CD4-positive, alpha-beta memory T cell (primary cell): ENCODE data around the gene UXS1. TPM values are rescaled to one million over a fixed set of nuclear protein-coding genes. Genes with fewer than 3 reads are reported as not detected.

Experiments
- CTCF ChIA-PET: fragments of 350-600 bp; sonication (Branson Sonifier 250); formaldehyde crosslinking; loops from one replicate; lab custom pipeline; 2021; ENCODE audit warnings: inconsistent platforms; ENCODE audit not compliant: partially characterized antibody; lab: Charles Lee
- POLR2A ChIA-PET: fragments of 350-600 bp; sonication (Branson Sonifier 250); formaldehyde crosslinking; loops from one replicate; lab custom pipeline; 2021; ENCODE audit not compliant: partially characterized antibody; lab: Charles Lee
- DNase-seq, 5 donors: peaks; one replicate each; pipeline versions ENCODE4 v3.0.0 to v3.0.0-alpha.2; 2020 to 2022; ENCODE audit warnings: mixed read lengths in 1 of 5
- H3K27ac ChIP-seq: one replicate; pipeline ENCODE4 v1.7.0; 2013; ENCODE audit warnings: low read depth, low read length
- H3K27me3 ChIP-seq: 2 replicates; pipeline ENCODE4 v1.7.0; 2013; ENCODE audit warnings: mild to moderate bottlenecking, low read length, moderate library complexity; ENCODE audit not compliant: insufficient read depth
- H3K36me3 ChIP-seq: 2 replicates; pipeline ENCODE4 v1.7.0; 2013; ENCODE audit warnings: mild to moderate bottlenecking, low read length, moderate library complexity; ENCODE audit not compliant: insufficient read depth
- H3K4me1 ChIP-seq: 2 replicates; pipeline ENCODE4 v1.7.0; 2013; ENCODE audit warnings: mild to moderate bottlenecking, low read length, moderate library complexity; ENCODE audit not compliant: insufficient read depth
- H3K4me3 ChIP-seq, 2 donors: one replicate each; pipeline ENCODE4 v1.7.0; 2013; ENCODE audit warnings: low read length in 2 of 2, mild to moderate bottlenecking in 1 of 2
- H3K9me3 ChIP-seq, 2 donors: one replicate each; pipeline ENCODE4 v1.7.0; 2013; ENCODE audit warnings: low read length in 2 of 2, control low read depth in 1 of 2; ENCODE audit not compliant: control insufficient read depth in 1 of 2
- H3K27ac Mint-ChIP-seq, 7 donors: one replicate each; pipeline ENCODE4 v1.8.0; 2020 to 2021; ENCODE audit warnings: mixed read lengths in 7 of 7, mild to moderate bottlenecking in 6 of 7, inconsistent platforms in 3 of 7, moderate library complexity in 3 of 7
- H3K27me3 Mint-ChIP-seq, 2 donors: one replicate each; pipeline ENCODE4 v1.8.0; 2020 to 2021; ENCODE audit warnings: mixed read lengths in 2 of 2
- H3K36me3 Mint-ChIP-seq, 2 donors: one replicate each; pipeline ENCODE4 v1.8.0; 2020 to 2021; ENCODE audit warnings: mixed read lengths in 2 of 2, inconsistent platforms in 1 of 2, mild to moderate bottlenecking in 1 of 2
- H3K4me1 Mint-ChIP-seq, 4 donors: one replicate each; pipeline ENCODE4 v1.8.0; 2020 to 2021; ENCODE audit warnings: mixed read lengths in 4 of 4, mild to moderate bottlenecking in 1 of 4
- H3K4me3 Mint-ChIP-seq, 8 donors: one replicate each; pipeline ENCODE4 v1.8.0; 2020 to 2021; ENCODE audit warnings: mixed read lengths in 8 of 8, mild to moderate bottlenecking in 7 of 8, moderate library complexity in 6 of 8, inconsistent platforms in 3 of 8
- H3K9me3 Mint-ChIP-seq, 8 donors: one replicate each; pipeline ENCODE4 v1.8.0; 2020 to 2021; ENCODE audit warnings: mixed read lengths in 8 of 8, mild to moderate bottlenecking in 5 of 8, inconsistent platforms in 3 of 8, moderate library complexity in 1 of 8
- intact Hi-C: fragments of 100-400 bp; cut with micrococcal nuclease; formaldehyde crosslinking; loops from one replicate; pipeline ENCODE4 v1.15.1; 2023
- polyA plus RNA-seq, 2 donors: library from polyadenylated mRNA; unstranded; fragments of 300-500 nt; fragmentation: Illumina TruSeq; gene quantifications; one replicate each; pipeline ENCODE4 v1.2.3, GENCODE V29; 2021
- total RNA-seq, 2 experiments: library from RNA; stranded (reverse); gene quantifications; one replicate each; pipeline ENCODE4 v1.2.3, GENCODE V29; 2021

UXS1 gene
- total and polyA plus RNA-seq, 4 experiments from 2014 or later, result 87.2 to 150 (median 118) TPM

GRCh38 chr2:106108791-106109190 lies 85.3 kb downstream of the UXS1 start:
- intact Hi-C loops, result loop anchor here (1.0 to 5.0 kb wide), 3 partner anchors 364 to 474 kb away; no protein-coding TSS in a partner anchor
- Histone ChIP-seq H3K4me3 (no peak overlapping the region), H3K36me3 (peaks cover 52% of the 10 kb centered on the region), H3K4me1 (peaks cover 13% of the 10 kb centered on the region), H3K27ac (no peak overlapping the region), H3K9me3 (no peaks in the 10 kb centered on the region), H3K27me3 (no peaks in the 10 kb centered on the region)
- H3K4me1 Mint-ChIP-seq, result peaks cover 6 to 28% (median 13%) of the 10 kb centered on the region in 4 donors
- H3K36me3 Mint-ChIP-seq, result peaks cover 26 to 44% of the 10 kb centered on the region in 2 donors
- H3K9me3 Mint-ChIP-seq, result no peaks in the 10 kb centered on the region
- H3K4me3 Mint-ChIP-seq, result no peak overlapping the region
- no peaks in the 10 kb centered on the region for H3K27me3 Mint-ChIP-seq
- no peak for DNase-seq
- H3K27ac Mint-ChIP-seq, result no peak overlapping the region
- POLR2A ChIA-PET, result interaction anchor here (1.2 kb wide), 1 partner anchor 50 kb away, joined by 3 read pairs; no protein-coding TSS in a partner anchor
- CTCF ChIA-PET, result interaction anchor here (1.0 to 9.4 kb wide), 4 partner anchors 9 to 232 kb away, joined by 3 to 65 read pairs (median 4); no protein-coding TSS in a partner anchor

GRCh38 chr2:106108351-106108750 lies 85.8 kb downstream of the UXS1 start:
- ChIA-PET POLR2A (interaction anchor here (1.2 kb wide), 1 partner anchor 50 kb away, joined by 3 read pairs; no protein-coding TSS in a partner anchor), CTCF (interaction anchor here (1.0 to 9.4 kb wide), 5 partner anchors 51 to 232 kb away, joined by 3 to 65 read pairs (median 4); no protein-coding TSS in a partner anchor)
- Histone ChIP-seq H3K27ac (no peak overlapping the region), H3K4me1 (peaks cover 13% of the 10 kb centered on the region), H3K27me3 (no peaks in the 10 kb centered on the region), H3K36me3 (peaks cover 54% of the 10 kb centered on the region), H3K9me3 (no peaks in the 10 kb centered on the region), H3K4me3 (no peak overlapping the region)
- Mint-ChIP-seq H3K9me3 (no peaks in the 10 kb centered on the region), H3K36me3 (peaks cover 26 to 40% of the 10 kb centered on the region in 2 donors), H3K27me3 (no peaks in the 10 kb centered on the region), H3K4me1 (peaks cover 6 to 28% (median 13%) of the 10 kb centered on the region in 4 donors), H3K4me3 (no peak overlapping the region), H3K27ac (no peak overlapping the region)
- DNase-seq, result no peak
- intact Hi-C loops, result loop anchor here (1.0 to 5.0 kb wide), 3 partner anchors 364 to 474 kb away; no protein-coding TSS in a partner anchor

GRCh38 chr2:106107509-106108131 lies 86.5 kb downstream of the UXS1 start:
- POLR2A ChIA-PET, result interaction anchor here (1.0 to 4.3 kb wide), 3 partner anchors 51 to 86 kb away, joined by 3 to 23 read pairs (median 5); no protein-coding TSS in a partner anchor
- no peaks in the 10 kb centered on the region for H3K9me3 Mint-ChIP-seq

DNA sequence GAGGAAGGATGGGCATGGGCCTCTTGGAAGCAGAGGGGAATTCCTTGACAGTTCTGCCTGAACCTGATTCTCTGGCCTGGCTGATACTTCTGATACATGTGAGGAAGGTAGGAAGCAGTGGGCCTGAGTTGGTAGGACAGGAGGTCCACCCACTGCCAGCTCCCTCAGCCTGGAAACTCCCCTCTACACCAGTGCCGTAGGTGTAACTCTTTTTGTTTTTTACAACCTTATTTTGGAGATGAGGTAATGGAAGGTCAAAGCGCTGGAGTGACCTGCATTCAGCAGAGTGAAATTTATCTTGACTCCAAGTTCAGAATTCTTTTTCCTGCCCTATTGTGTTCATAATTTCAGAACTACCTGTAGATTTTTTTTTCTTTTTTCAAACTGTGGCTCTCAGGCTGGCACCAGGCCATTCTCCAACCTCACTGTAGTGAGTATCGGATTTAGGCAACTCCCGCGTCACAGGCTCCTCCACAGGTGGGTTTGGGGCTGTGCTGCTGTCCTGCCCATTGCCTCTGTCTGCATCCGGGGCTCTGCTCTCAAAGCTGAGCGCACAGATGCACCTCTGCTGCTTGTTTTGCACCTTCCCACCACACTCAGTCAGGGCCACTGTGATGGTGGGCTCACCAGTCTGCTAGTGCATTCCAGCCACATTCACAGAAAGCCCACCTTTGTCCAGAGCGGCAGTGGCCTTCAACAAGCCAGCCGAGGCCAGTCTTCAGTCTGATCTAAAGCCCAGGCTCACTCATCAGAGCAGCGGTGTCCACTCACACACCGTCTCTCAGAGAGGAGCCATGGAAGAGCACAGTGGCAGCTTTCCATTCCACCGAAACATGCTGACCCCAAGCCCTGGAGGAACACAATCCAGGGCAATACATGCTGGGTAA lies 87.2 kb downstream of the UXS1 start:
- no peak overlapping the region for H3K4me3 ChIP-seq
- Mint-ChIP-seq H3K4me1 (peaks cover 5 to 28% (median 15%) of the 10 kb centered on the region in 4 donors), H3K9me3 (no peaks in the 10 kb centered on the region), H3K27ac (peak overlapping the region in 6 of 7 donors; percentile 49 to 89 (median 86)), H3K27me3 (no peaks in the 10 kb centered on the region), H3K4me3 (no peak overlapping the region), H3K36me3 (peaks cover 35 to 41% of the 10 kb centered on the region in 2 donors)
- no peaks in the 10 kb centered on the region for H3K9me3 ChIP-seq
- ChIA-PET CTCF (interaction anchor here (0.7 to 9.4 kb wide), 10 partner anchors 10 to 530 kb away, joined by 3 to 65 read pairs (median 5); no protein-coding TSS in a partner anchor), POLR2A (interaction anchor here (1.0 to 4.3 kb wide), 3 partner anchors 53 to 291 kb away, joined by 4 to 23 read pairs (median 5); no protein-coding TSS in a partner anchor)
- H3K36me3 ChIP-seq, result peaks cover 44% of the 10 kb centered on the region
- H3K27me3 ChIP-seq, result no peaks in the 10 kb centered on the region
- H3K4me1 ChIP-seq, result peaks cover 13% of the 10 kb centered on the region
- no peak for DNase-seq
- H3K27ac ChIP-seq, result peak overlapping the region; percentile 33
- intact Hi-C loops, result loop anchor here (5.0 kb wide), 1 partner anchor 365 kb away; no protein-coding TSS in a partner anchor

More at GRCh38 chr2:106107509-106108131, 86.5 kb downstream of the UXS1 start:
- Histone ChIP-seq H3K27me3 (no peaks in the 10 kb centered on the region), H3K36me3 (peaks cover 51% of the 10 kb centered on the region), H3K4me1 (peaks cover 13% of the 10 kb centered on the region), H3K4me3 (no peak overlapping the region), H3K27ac (peak overlapping the region; percentile 33), H3K9me3 (no peaks in the 10 kb centered on the region)
- peaks cover 32 to 40% of the 10 kb centered on the region in 2 donors for H3K36me3 Mint-ChIP-seq
- H3K4me3 Mint-ChIP-seq, result no peak overlapping the region
- peak in 2 of 5 donors; percentile 39 to 71 for DNase-seq
- CTCF ChIA-PET, result interaction anchor here (1.3 to 9.4 kb wide), 3 partner anchors 52 to 86 kb away, joined by 3 to 65 read pairs (median 10); no protein-coding TSS in a partner anchor
- intact Hi-C loops, result loop anchor here (1.0 to 5.0 kb wide), 3 partner anchors 365 to 475 kb away; no protein-coding TSS in a partner anchor
- peaks cover 5 to 28% (median 14%) of the 10 kb centered on the region in 4 donors for H3K4me1 Mint-ChIP-seq
- no peaks in the 10 kb centered on the region for H3K27me3 Mint-ChIP-seq
- peak overlapping the region in 6 of 7 donors; percentile 42 to 88 (median 81) for H3K27ac Mint-ChIP-seq

GRCh38 chr2:106105151-106105922 lies 88.8 kb downstream of the UXS1 start:
- POLR2A ChIA-PET, result interaction anchor here (0.6 to 4.3 kb wide), 3 partner anchors 54 to 313 kb away, joined by 3 to 23 read pairs (median 4); no protein-coding TSS in a partner anchor
- H3K4me3 Mint-ChIP-seq, result no peak overlapping the region

More at GRCh38 chr2:106105151-106105922, 88.8 kb downstream of the UXS1 start:
- Mint-ChIP-seq H3K4me1 (peaks cover 5 to 18% (median 15%) of the 10 kb centered on the region in 4 donors), H3K27me3 (no peaks in the 10 kb centered on the region), H3K9me3 (no peaks in the 10 kb centered on the region), H3K27ac (peak overlapping the region in 6 of 7 donors; percentile 8 to 81 (median 66)), H3K36me3 (peaks cover 30 to 56% of the 10 kb centered on the region in 2 donors)
- Histone ChIP-seq H3K9me3 (no peaks in the 10 kb centered on the region), H3K27ac (no peak overlapping the region), H3K4me1 (peaks cover 13% of the 10 kb centered on the region), H3K27me3 (no peaks in the 10 kb centered on the region), H3K36me3 (peaks cover 30% of the 10 kb centered on the region), H3K4me3 (no peak overlapping the region)
- no peak for DNase-seq
- CTCF ChIA-PET, result interaction anchor here (0.8 to 9.4 kb wide), 27 partner anchors 8 to 528 kb away, joined by 3 to 65 read pairs (median 4); no protein-coding TSS in a partner anchor
- intact Hi-C loops, result loop anchor here (5.0 kb wide), 1 partner anchor 367 kb away; no protein-coding TSS in a partner anchor
